T-helper 9 cell (primary cell): ENCODE data around the gene ZW10.
"Not testable (repeated sequence)": the region's sequence is repeated elsewhere in the genome, so short reads cannot be mapped to it uniquely, and the experiment has no call there.

Experiments used
- DNase-seq: peaks from one replicate; pipeline ENCODE4 v3.0.0-alpha.2; 2020
- total RNA-seq, 2 donors: gene quantifications; one replicate each; lab custom pipeline; 2026; lab: John Stamatoyannopoulos, UW

Gene ZW10
- 10.1 to 36.9 reads per million in 2 donors for total RNA-seq

GRCh38 chr11:113773416-113774173, at the start of gene ZW10:
Gene ZW10 (minus strand): TSS chr11:113773692. CDS start chr11:113773666, 26 bp downstream.
- DNase-seq, result peak; percentile 90

- no peak for DNase-seq
Measured at GRCh38 chr11:113818426-113818825, 44.9 kb upstream of the ZW10 start.

DNA sequence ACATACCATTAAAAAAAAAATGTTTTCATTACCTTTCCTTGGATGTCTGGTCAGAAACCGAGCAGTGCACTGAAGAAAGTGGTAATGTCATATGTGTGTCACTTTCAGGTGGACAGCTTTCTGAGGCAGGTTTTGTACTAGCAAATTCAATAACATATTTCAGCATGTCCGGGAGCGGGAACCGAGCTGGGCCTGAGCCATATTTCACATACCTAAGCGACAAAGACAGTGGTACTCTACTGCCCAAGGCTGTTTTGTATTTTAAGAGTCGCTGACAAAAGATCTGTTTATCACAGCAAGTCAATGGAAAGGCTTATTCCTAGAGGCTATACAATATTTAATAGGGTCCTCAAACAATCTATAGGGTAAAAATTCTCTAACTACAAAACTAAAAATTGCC, 44.1 kb upstream of the ZW10 start:
- DNase-seq, result no peak

DNA sequence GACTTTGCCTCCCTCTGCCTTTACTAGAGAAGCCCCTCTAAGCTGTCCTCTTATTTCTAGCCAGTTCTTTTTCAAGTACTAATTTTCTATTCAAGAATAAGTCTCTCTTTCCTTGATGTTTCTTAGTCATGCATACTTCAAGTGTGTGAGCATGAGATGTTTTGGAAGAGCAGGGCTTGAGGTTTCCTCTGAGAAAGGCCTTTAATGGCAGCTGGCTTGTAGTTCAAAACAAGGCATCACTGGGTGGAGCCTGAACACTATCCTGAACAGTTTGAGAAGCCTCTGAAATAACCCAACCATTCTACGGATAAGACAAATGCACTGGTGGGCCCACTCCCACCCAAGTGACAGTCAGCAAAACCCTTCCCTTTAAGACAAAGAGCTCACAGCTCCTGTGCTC, 43.7 kb upstream of the ZW10 start:
- DNase-seq, result no peak

DNA sequence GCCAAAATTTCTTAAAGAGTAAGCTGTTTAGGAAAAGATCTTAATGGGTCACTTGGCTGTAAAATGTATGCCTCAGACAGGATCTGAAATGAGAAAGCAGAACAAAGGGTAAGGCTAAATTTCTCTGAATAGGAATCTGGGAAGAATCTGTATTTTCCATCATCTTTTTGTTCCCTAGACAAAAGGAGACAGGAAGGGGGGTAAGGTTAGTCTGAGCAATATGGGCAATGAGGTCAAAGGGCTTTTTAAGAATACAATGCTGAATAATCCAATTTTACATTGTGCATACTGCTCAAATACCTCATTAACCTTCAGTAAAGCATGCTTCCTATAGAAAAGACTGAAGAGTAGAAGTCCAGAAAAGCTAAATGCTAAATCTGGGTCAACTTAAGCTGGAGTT, 40.7 kb upstream of the ZW10 start:
- DNase-seq, result no peak

GRCh38 chr11:113808931-113809330, 35.4 kb upstream of the ZW10 start:
- no peak for DNase-seq

DNA sequence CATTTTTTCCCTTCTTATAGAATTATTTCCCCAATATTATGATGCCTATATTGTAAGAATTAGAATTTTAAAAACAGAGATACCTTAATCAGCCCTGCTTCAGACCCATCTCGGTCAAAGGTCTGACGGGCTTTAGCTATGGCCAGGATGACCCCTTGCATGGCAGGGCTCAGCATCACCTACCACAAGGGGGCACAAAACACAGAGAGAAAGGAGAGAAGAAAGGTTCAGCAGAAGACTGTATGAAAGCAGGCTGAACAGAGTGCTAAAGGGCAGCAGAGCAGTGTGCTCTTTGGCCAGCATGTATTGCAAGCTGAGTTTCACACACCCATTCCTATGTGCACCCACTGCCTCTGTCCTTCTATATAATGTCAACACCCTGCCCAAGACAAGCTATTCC, 32.9 kb upstream of the ZW10 start:
- no peak for DNase-seq

- no peak for DNase-seq
Measured at GRCh38 chr11:113805640-113806039, 32.1 kb upstream of the ZW10 start.

GRCh38 chr11:113802621-113803020, 29.1 kb upstream of the ZW10 start:
- DNase-seq, result no peak

DNA sequence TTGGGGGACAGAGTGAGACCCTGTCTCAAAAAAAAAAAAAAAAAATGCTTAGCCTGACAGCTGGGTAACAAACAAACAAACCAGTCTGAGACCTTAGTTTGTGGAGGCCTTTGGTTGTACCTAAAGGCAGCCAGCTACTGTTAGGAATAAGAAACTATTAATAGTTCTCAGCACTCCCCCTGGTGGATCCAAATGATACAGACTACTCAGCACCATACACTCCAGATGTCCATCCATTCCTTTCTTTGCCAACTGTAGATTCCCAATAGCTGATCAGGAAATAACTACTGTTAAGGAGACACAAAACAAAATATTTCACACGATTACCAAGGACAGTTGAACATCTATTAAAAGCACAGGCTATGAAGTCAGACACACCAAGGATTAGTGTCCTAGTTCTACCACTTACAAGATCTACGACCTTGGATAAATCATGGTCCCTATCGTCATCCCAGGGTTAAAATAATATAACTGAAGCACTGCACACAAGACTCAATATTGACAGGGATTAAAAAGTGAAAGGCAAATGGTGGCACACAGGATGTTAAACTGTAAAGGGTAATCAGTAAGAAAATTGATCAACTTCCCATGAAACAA, 23.3 kb upstream of the ZW10 start:
- no peak for DNase-seq

- no peak for DNase-seq
Measured at GRCh38 chr11:113789675-113790320, 16.3 kb upstream of the ZW10 start.

DNA sequence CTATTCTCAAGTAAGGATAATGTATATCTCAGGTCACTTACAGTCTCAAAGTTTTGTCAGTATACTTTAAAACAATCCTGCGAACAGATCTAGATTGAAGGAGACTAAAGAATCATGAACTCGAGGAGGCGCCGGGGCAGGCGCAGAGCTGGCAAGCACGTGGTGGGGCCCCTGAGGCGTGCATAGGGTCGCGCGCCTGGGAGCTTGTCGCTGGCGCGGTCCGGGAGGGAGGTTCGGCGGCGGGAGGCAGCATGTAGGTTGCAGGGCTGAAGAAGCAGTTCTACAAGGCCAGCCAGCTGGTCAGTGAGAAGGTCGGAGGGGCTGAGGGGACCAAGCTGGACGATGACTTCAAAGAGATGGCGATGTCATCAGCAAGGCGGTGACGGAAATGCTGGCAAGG, 15.5 kb upstream of the ZW10 start:
- DNase-seq, result not testable (repeated sequence)

GRCh38 chr11:113782134-113782533, 8.6 kb upstream of the ZW10 start:
- DNase-seq, result no peak

DNA sequence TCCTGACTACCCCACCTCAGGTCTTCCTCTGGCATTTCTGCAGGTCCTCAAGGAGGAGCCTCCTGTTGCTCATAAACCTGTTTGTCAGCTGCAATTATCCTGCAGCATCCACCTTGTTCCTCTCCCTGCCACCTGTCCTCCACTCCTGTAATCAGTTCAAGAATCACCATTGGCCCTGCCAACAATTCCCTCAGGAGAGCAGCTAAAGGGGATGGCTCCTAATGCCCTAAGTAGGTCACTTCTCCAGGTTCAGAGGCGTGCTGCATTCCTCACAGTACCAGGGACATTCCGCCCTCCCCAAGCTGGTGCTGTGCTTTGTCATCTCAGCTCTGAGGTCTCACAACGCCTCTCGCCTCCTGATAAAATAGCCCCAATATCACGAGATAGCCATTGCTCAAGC, 8.2 kb upstream of the ZW10 start:
- no peak for DNase-seq

DNA sequence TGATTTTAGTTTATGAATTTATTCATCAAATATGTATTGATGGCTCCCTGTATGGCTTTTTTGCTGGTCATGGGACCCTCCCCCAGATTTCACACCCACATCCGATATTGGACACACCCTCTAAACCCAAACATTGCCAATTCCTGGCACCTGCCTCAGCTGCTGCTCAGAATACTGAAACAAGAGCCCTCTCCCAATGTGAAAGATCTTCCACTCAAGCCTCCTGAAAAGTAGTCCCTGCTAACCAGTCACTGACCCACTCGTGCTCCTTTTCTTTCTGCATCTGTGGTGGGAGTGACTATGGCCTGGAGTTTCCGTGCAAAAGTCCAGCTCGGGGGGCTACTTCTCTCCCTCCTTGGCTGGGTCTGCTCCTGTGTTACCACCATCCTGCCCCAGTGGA, 6.0 kb upstream of the ZW10 start, which contains the start of gene CLDN25:
CLDN25 (plus strand) TSS at position 301 of the 400 bp plus-strand sequence; CDS start at position 301, 0 bp downstream.
- no peak for DNase-seq

- DNase-seq, result no peak
Measured at GRCh38 chr11:113778111-113778910, 4.8 kb upstream of the ZW10 start.

DNA sequence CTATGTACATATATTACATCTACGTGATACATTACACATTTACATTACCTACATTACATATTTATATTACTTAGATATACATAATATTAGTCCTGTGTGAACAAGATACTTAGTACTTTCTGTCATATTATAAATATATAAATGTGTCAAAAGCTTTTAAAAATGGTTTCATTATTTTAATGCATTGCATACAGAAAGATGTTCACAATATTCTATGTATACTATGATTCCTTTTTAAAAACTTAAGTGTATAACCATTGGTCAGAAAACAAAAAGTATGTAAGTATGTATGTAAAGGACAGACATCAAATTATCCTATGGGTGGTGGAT, 647 bp upstream of the ZW10 start:
- no peak for DNase-seq

- no peak for DNase-seq
Measured at GRCh38 chr11:113773092-113773415, 438 bp downstream of the ZW10 start.

GRCh38 chr11:113771964-113772363, 1.5 kb downstream of the ZW10 start:
- DNase-seq, result no peak

DNA sequence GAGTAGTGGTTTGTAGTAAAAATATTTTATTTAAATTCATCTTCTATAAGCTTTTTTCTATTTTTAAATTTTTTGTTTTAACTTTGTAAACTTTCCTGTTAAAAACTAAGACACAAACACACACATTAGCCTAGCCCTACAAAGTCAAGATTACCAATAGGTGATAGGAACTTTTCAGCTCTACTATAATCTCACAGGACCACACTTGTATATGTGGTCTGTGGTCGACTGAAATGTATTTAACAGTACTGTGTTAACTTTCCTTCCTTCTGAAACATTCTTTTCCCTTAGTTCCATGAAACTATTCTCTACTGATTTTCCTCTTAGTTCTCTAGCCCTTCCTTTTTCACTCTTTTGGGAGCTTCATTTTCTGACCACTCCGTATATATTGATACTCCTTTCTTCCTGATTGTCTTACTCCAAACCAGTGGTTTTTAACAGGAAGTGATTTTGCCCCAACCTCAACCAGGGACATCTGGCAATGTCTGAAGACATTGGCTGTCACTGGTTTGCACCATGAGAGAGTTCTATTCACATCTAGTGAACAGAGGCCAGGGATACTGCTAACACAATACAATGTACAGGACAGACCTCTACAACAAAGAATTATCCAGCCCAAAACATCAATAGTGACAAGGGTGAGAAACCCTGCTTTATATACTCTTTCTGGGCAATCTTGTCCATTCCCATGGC, 8.8 kb downstream of the ZW10 start:
- no peak for DNase-seq

- DNase-seq, result not testable (repeated sequence)
Measured at GRCh38 chr11:113763040-113763439, 10.5 kb downstream of the ZW10 start.

GRCh38 chr11:113760241-113760640, 13.3 kb downstream of the ZW10 start:
- no peak for DNase-seq

DNA sequence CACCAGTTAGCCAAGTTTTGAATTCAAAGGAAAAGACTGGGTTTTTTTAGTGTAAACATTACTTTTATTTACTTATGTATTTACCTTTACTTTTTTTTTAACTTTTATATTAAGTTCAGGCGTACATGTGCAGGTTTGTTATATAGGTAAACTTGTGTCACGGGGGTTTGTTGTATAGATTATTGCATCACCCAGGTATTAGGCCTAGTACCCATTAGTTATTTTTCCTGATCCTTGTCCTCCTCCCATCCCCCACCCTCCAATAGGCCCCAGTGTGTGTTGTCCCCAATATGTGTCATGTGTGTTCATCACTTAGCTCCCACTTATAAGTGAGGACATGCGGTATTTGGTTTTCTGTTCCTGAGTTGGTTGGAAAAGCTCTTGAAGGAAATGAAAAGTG, 20.6 kb downstream of the ZW10 start:
- DNase-seq, result no peak
